ENCODE measurements around the gene PDF. TPM values are rescaled to one million over a fixed set of nuclear protein-coding genes. Genes with fewer than 3 reads are reported as not detected.

Gene PDF
- total RNA-seq, 1 experiment from 2014 or later: 32.4 TPM

DNA sequence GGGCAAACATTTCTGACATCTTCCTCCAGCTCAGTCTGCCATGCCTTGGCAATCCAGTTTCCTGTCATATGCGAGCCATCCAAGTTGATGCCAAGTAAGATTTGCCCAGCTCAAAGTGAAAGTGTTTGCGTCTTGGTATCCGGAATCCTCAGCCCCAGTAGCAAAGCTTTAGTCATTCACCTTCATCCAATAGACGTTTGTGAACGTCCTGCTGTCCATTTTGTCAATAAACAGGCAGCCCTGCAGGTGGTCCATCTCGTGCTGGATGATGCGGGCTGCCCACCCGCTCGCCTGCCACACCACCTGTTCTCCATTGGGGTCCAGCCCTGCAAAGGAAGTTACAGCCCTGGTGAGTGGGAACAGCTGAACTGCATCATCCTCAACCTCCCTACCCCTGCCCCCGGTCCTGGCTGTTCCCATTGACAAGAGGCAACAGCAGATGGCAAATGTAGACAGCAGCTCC lies 1.5 kb downstream of the PDF start:
- ChIA-PET CTCF (no interaction called here), POLR2A (ENCODE audit: low non-redundant PET) (no interaction called here)
- Histone ChIP-seq H3K4me3 (ENCODE audit: low read depth, low read length, poor library complexity, severe bottlenecking) (peak overlapping the region; percentile 69), H3K27ac (ENCODE audit: low read depth, low read length, poor library complexity, severe bottlenecking) (peak overlapping the region; percentile 91), H3K9me3 (ENCODE audit: low read depth, low read length, poor library complexity, severe bottlenecking) (no peaks in the 10 kb centered on the region), H3K4me1 (ENCODE audit: insufficient read depth, low read length, poor library complexity, severe bottlenecking) (peaks cover 18% of the 10 kb centered on the region), H3K36me3 (ENCODE audit: insufficient read depth, low read length, poor library complexity, severe bottlenecking) (peaks cover 53% of the 10 kb centered on the region), H3K27me3 (replicated peaks; ENCODE audit: insufficient read depth, low read depth, low read length, poor library complexity) (no peaks in the 10 kb centered on the region)
- TF ChIP-seq, protein P1, sequence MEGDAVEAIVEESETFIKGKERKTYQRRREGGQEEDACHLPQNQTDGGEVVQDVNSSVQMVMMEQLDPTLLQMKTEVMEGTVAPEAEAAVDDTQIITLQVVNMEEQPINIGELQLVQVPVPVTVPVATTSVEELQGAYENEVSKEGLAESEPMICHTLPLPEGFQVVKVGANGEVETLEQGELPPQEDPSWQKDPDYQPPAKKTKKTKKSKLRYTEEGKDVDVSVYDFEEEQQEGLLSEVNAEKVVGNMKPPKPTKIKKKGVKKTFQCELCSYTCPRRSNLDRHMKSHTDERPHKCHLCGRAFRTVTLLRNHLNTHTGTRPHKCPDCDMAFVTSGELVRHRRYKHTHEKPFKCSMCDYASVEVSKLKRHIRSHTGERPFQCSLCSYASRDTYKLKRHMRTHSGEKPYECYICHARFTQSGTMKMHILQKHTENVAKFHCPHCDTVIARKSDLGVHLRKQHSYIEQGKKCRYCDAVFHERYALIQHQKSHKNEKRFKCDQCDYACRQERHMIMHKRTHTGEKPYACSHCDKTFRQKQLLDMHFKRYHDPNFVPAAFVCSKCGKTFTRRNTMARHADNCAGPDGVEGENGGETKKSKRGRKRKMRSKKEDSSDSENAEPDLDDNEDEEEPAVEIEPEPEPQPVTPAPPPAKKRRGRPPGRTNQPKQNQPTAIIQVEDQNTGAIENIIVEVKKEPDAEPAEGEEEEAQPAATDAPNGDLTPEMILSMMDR (conservative IDR thresholded peaks at IDR 0.05; ENCODE audit: low read depth, low read length): no peak
- no peak for TF ChIP-seq EZH2 (IDR thresholded peaks at IDR 0.05; ENCODE audit: borderline replicate concordance, low read depth, low read length, poor library complexity, severe bottlenecking)
- DNase-seq (ENCODE audit: low spot score): peak; percentile 46
- BruUV-seq (replicated peaks): no TSS peak
- intact Hi-C loops (cut with micrococcal nuclease; ENCODE audit: unreplicated experiment): no loop called here

DNA sequence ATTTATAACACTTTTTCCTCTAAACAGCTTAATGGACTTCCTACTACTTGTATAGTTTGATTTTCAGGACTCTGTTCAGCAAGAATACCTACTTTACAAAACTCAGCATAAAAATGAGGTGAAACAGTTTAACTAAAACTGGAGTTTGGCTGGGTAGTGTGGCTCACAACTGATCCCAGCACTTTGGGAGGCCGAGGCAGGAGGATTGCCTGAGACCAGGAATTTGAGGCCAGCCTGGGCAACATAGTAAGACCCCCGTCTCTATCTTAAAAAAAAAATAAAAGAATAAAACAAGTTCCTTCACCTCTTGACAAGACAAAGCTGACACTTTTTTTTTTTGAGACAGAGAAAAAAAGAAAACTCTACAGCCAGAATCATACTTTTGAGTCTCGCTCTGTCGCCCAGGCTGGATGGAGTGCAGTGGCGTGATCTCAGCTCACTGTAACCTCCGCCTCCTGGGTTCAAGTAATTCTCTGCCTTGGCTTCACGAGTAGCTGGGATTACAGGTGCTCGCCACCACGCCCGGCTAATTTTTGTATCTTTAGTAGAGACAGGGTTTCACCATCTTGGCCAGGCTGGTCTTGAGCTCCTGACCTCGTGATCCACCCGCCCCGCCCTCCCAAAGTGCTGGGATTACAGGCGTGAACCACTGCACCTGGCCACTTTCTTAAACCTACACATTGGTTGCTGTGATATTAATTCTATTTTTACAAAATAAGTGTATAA lies 2.6 kb downstream of the PDF start:
- Histone ChIP-seq H3K27ac (ENCODE audit: low read depth, low read length, poor library complexity, severe bottlenecking) (no peak overlapping the region), H3K27me3 (replicated peaks; ENCODE audit: insufficient read depth, low read depth, low read length, poor library complexity) (no peaks in the 10 kb centered on the region), H3K36me3 (ENCODE audit: insufficient read depth, low read length, poor library complexity, severe bottlenecking) (peaks cover 53% of the 10 kb centered on the region), H3K4me3 (ENCODE audit: low read depth, low read length, poor library complexity, severe bottlenecking) (peak overlapping the region; percentile 69), H3K4me1 (ENCODE audit: insufficient read depth, low read length, poor library complexity, severe bottlenecking) (peaks cover 18% of the 10 kb centered on the region), H3K9me3 (ENCODE audit: low read depth, low read length, poor library complexity, severe bottlenecking) (no peaks in the 10 kb centered on the region)
- DNase-seq (ENCODE audit: low spot score): no peak
- TF ChIP-seq EZH2 (IDR thresholded peaks at IDR 0.05; ENCODE audit: borderline replicate concordance, low read depth, low read length, poor library complexity, severe bottlenecking): no peak
- TF ChIP-seq, protein P1 (conservative IDR thresholded peaks at IDR 0.05; ENCODE audit: low read depth, low read length): no peak
- ChIA-PET CTCF (no interaction called here), POLR2A (ENCODE audit: low non-redundant PET) (no interaction called here)
- intact Hi-C loops (cut with micrococcal nuclease; ENCODE audit: unreplicated experiment): no loop called here
- BruUV-seq (replicated peaks): no TSS peak

DNA sequence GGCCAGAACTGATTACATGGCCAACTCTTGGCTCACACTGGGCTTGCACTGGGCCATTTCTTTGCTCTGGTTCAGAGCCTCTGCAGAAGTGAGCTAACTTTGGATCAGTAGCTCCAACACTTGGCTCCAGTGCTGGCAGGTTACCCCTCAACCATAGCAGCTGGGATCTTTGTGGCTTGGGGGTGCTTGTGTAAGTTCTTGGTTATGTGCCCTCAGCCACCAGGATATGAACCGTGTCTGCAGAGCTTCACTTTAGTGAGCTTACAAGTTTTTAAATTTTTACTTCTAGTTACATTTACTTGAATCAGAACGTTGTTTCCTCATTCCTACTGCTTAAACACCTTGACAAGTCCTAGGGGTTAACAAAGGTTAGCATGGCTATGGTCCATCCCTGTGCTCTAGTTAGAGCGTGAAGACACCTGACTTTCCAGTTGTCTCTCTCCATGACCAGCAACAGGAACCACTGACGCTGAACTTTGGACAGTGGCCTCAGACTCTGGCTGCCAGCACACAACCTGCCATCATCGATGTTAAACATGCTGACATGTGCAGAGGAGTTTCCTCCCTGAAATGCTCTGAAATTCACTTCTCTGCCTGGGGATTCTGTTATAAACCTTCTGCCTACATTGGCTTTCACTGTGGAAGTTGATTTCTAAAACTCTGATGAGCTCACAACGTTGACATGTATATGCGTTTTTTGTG lies 4.1 kb downstream of the PDF start:
- intact Hi-C loops (cut with micrococcal nuclease; ENCODE audit: unreplicated experiment): no loop called here
- peak overlapping the region; percentile 24 for H3K27ac ChIP-seq (ENCODE audit: low read depth, low read length, poor library complexity, severe bottlenecking)
- POLR2A ChIA-PET (ENCODE audit: low non-redundant PET): interaction anchor here (0.6 kb wide), 2 partner anchors 795 to 962 kb away, joined by 4 to 7 read pairs; no protein-coding TSS in a partner anchor
- TSS peak; percentile 3 for BruUV-seq (replicated peaks)
- TF ChIP-seq, protein P1 (conservative IDR thresholded peaks at IDR 0.05; ENCODE audit: low read depth, low read length): no peak
- TF ChIP-seq EZH2 (IDR thresholded peaks at IDR 0.05; ENCODE audit: borderline replicate concordance, low read depth, low read length, poor library complexity, severe bottlenecking): no peak
- peaks cover 18% of the 10 kb centered on the region for H3K4me1 ChIP-seq (ENCODE audit: insufficient read depth, low read length, poor library complexity, severe bottlenecking)
- no peak overlapping the region for H3K4me3 ChIP-seq (ENCODE audit: low read depth, low read length, poor library complexity, severe bottlenecking)
- H3K36me3 ChIP-seq (ENCODE audit: insufficient read depth, low read length, poor library complexity, severe bottlenecking): peaks cover 58% of the 10 kb centered on the region
- DNase-seq (ENCODE audit: low spot score): no peak
- H3K27me3 ChIP-seq (replicated peaks; ENCODE audit: insufficient read depth, low read depth, low read length, poor library complexity): no peaks in the 10 kb centered on the region
- CTCF ChIA-PET: no interaction called here
- no peaks in the 10 kb centered on the region for H3K9me3 ChIP-seq (ENCODE audit: low read depth, low read length, poor library complexity, severe bottlenecking)
